Measurements from ENCODE around the gene SP110.
"Not testable (repeated sequence)": the region's sequence is repeated elsewhere in the genome, so short reads cannot be mapped to it uniquely, and the experiment has no call there.

The SP110 gene

DNA sequence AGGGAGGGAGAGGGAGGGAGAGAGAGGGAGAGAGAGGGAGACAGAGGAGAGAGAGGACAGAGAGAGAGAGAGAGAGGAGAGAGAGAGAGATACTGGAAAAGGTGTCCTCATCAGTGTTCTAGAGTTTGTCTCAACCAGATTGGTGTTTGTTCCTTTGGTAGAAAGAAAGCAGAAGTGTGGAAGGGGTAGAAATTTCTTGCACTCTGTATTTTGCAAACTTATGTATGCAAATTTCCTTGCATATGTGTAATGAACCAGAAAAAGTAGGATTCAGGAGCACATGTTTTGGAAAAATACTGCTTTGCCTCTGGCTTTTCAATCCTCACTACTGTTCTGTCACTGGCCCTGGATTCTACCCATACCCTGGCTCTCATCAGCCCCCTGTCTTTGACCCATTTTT, 4.7 kb upstream of the SP110 start:
- no peak for DNase-seq (ENCODE audit: low read depth, low spot score)

DNA sequence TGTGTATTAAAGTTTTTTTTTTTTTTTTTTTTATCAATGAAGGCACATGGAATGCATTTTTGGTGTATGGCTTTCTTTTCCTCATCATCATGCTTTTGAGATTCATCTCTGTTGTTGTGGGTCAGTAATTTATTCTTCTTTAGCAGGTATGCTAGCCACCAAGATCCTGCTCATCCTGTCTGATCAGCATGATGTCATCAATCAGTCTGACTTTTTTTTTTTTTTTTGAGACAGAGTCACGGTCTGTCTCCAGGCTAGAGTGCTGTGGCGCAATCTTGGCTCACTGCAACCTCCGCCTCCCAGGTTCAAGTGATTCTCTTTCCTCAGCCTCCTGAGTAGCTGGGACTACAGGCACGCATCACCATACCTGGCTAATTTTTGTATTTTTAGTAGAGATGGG, 3.0 kb upstream of the SP110 start:
- not testable (repeated sequence) for DNase-seq (ENCODE audit: low read depth, low spot score)

DNA sequence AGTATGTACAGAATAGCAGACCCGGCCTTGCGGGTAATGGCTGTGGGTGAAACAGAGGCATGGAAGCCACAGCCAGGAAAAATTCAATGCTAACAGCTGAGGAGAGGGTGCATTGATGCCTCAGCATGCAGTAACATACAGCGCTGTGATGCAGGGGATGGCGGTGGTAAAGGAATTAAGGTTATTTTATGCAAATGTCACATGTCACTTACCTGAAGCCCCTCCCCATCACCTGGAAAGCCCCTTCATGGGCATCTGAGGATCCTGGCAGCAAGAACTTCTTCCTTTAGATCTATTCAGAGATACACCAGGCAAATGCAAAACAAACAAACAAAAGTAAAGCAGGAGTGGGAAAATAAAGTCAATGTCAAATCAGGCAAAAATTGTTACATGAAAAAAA, 1.7 kb upstream of the SP110 start:
- DNase-seq (ENCODE audit: low read depth, low spot score): no peak

DNA sequence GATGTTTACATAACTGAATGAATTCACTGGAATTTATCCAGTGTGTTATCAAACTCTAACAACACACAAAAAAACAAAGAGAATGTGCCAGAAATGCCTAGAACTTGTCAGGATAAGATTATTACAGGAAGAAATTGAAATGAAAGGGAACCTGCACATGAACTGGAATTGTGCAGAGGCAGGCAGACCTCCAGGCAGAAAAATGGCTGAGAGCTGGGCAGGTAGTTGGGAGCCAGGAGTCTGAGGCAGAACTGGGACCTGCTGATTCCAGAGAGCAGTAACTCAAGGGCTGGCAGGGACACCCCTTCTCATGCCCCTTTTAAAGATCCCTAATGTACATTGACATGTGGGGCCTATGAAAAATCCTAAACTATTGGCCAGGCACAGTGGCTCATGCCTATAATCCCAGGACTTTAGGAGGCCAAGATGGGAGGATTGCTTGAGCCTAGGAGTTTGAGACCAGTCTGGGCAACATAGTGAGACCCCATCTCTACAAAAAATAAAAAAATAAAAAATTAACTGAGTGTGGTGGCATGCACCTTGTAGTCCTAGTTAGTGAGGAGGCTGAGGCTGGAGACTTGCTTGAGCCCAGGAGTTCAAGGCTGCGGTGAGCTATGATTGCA, 674 bp upstream of the SP110 start:
- DNase-seq (ENCODE audit: low read depth, low spot score): no peak

DNA sequence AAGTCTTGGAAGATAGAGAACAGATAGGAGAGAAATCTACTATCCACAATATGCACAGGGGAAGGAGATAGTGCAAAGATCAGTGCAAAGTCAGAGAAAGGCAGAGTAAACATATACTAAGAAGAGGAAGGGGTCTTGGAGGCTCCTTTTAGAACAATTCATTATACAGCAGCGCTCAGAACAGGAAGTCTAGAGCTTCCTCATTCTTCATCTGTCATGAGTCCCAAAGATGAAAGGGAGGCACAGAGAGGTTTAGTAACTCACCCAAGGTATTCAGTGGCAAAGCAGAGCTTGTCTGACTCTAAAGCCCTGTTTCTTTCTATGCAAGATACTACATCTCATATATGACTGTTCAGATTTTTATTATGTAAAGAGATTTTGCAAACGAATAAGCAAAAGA, 1.4 kb downstream of the SP110 start:
- no peak for DNase-seq (ENCODE audit: low read depth, low spot score)

DNA sequence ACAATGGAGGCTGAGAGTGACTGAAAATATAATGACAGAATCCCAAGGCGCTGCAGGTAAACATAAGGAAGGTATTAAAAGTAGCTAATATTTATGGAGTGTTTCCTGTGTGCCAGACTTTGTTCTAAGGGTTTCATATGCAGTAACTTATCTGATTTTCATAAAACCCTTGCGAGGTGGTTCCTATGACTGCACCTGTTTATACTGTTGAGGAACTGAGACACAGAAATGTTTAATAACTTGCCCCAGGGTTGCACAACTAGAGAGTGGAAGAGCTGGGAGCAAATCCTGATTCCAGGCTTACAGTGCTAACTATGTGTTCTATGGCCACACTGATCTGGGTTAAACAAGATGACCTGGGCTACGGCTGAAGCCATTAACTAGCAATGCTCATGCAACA, 2.4 kb downstream of the SP110 start:
- DNase-seq (ENCODE audit: low read depth, low spot score): no peak

DNA sequence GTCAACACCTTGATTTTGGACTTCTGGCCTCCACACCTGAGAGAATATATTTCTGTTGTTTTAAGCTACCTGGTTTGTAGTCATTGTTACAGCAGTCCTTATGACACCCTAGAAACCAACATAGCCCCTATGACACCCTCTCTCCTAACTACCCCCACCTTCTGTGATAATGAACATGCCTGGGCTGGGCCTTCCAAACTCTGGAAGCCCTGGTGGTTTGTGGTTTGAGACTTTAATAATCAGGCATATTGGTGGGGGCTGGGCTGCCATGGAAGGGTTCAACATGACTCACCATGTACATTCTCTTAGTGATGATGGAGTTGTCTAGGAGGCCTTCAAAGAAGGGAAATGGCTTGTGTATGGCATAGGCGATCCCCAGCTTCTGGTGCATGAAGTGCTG, 3.3 kb downstream of the SP110 start:
- no peak for DNase-seq (ENCODE audit: low read depth, low spot score)

DNA sequence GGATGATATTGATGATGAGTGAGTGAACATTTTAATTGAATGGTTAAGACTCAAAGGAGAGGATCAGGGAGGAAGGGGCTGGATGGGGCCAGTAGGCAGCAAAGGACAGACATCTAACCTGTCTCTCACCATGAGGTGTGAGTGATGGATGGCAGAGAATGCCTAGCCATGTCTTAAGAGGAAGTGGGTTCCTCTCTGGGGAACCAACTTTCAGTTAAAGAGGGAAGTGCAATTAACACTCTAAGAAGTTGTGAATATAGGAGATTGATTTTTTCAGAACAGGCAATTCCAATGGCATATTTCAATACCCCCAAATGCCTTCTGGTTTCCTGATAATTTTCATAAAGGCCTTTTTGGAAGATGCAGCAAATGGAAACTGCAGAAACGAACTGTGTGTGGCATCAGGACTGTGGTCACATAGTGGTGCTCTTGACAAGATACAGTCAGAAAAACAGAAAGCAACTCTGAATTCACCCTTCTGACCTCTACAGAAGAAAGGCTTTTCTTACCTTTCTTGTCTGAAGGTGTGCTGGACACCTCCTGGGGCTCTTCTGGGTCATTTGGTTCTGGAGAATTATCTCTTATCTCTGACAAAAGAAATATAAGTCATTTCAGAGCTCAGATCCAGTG, 10.2 kb downstream of the SP110 start:
- DNase-seq (ENCODE audit: low read depth, low spot score): no peak

DNA sequence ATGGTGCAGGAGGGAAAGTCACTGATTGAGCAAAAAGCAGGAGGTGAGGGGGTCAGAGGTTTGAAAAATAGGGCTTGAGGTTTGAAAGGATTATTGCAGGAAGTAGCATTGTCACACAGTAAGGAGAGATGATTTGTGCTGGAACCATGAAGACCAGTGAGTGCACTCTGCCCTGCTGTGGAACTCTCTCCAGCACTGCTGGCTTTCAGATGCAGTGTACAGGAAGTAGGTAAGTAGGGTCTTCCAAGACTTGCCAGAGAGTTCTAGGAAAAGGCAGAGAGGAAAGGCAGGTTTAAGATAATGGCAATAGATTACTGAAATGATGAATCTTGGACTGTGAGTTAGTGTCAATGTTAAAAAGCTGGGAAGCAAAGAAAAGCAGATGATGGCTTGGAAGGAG, 11.2 kb downstream of the SP110 start:
- DNase-seq (ENCODE audit: low read depth, low spot score): no peak

DNA sequence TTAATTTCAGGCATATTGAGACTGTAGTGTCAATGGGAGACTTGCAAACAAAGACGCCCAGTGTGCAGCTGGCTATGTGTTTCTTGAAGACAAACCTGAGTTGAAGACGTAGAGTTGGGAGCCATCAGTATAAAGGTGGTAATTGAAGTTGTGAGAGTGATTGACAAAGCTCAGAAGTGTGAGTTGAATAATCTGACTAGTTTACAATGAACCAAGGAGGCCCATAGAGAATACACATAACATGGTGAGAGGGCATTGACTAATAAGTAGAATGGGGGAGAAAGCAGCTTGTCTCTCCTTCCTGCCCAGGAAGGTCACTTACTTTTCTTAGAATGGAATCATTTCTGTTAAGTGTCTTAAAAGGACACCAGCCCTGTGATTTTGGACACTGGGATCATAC, 14.1 kb downstream of the SP110 start:
- DNase-seq (ENCODE audit: low read depth, low spot score): no peak

DNA sequence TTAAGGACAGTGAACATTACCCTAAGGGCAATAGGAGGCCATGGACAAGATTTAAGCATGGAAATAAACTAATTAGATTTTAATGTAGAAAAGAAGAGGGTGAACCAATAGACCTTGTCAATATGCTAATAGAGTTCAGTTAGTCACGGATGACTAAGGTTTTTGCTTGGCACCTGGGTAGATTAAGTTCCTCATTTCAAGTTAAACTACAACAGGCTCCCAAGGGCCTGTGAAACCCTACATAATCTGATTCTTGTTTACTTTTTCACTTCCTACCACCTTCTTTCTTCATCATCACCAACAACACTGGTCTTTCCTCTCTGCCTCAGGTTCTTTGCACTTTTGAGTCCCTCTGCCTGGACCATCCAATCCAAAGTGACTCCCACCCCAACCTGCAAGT, 14.8 kb downstream of the SP110 start:
- DNase-seq (ENCODE audit: low read depth, low spot score): no peak

DNA sequence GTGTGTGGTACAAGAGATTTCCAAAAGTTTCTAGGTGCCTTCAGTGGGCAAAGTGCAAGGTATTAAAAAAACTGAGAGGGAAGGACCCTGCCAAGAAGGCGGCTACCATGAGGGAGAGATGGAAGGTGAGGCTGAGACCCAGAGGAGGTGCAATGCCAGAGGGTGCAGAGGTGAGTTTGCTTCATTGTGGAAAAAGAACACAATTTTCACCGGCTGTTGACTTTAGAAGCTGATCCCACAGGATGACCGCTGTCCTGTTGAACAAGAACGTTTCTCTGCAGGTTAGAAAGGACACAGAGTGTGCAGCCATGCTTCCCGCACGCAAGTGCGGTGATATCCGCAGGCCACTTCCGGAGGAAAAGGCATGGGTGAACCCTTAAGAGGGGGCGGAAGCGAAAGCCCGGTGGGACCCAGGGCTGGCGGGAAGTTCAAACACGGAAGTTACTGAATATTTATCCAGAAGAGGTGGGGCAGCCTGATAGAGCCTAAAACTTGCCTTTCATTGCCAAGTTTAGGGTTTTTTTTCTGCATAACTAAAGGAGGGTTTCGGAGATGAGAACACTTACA, 16.6 kb downstream of the SP110 start:
- DNase-seq (ENCODE audit: low read depth, low spot score): no peak

DNA sequence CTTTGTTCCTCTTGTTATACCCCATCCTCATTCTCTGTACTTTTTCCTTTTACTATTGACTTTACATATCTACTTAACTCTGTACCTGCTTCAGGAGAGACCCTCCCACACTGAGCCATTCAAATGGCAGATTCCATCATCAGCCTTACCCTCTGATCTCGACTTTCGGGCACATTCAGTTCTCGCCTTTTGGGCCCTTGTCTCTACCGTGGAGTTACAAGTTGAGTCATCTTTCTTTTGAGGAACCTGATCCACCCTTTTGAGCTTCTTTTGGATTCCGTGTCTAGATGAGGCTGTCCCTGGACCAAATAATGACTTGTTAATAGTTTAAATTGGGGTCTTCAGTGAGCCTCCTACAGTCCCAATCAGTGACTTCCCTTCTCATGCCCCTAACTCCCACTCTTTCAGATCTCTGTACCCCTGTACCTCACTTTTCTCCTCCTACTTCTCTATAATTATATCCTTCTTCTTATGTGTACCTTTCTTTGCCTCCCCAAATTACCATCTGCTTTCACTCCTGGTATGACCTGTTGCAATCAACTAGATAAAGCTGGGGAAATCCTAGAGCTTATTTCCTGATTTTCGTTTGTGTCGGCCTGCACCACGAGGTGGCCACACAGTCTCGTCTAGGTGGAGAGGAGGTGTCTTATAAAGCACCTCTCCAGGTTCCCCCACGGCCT, 17.2 kb downstream of the SP110 start:
- DNase-seq (ENCODE audit: low read depth, low spot score): no peak

DNA sequence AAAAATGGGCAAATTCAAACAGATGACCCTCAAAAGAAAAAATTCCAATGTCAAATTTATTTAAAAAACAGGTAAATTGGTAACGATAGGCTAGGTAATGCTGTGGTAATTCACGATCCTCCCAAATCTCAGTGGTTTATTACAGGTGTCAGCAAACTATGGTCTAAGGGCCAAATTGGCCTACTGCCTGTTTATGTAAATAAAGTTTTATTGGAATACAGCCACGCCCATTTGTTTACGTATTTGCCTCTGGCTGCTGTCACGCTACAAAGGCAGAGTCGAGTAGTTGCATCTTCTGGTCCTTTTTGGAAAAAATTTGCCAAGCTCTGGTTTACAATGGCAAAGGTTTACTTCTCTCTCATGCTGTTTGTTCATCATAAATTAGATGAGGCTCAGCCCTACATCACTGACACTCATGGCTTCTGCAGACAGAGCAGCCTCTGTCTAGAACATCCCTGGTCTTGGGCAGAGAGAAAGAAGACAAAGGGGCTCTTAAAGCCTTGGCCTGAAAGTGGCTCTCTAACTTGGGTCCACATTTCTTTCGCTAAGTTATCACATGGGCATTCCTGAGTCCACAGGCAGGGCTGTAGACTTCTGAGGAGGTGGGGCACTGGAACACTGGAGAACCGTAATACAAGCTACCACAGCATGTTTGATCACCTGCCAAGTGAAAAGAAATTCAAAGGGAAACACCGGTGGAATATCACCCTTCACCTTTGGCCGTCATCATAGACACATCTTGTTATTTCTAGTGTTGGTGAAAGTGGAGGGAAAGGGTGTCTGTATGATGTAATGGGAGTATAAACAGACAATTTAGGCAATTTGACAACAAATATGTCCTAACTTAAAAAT, 34.8 kb downstream of the SP110 start:
- DNase-seq (ENCODE audit: low read depth, low spot score): no peak

DNA sequence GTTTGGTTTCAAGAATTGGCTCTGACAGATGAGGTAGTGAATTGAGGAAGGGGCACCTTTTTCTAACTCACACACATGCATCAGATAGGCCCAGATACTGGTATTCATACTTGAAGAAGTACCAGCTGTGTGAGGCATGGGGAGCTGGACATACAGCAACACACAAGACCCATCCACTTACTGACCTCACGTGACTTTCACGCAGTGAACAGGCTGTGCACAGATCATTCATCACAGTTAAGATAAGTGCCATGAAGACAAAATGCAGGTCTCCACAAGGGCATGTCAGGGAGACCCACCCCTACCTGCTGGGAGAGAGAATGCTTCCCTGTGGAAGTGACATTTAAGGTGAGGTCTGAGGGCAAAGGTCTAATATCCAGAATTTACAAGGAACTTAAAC, 38.6 kb downstream of the SP110 start:
- no peak for DNase-seq (ENCODE audit: low read depth, low spot score)

DNA sequence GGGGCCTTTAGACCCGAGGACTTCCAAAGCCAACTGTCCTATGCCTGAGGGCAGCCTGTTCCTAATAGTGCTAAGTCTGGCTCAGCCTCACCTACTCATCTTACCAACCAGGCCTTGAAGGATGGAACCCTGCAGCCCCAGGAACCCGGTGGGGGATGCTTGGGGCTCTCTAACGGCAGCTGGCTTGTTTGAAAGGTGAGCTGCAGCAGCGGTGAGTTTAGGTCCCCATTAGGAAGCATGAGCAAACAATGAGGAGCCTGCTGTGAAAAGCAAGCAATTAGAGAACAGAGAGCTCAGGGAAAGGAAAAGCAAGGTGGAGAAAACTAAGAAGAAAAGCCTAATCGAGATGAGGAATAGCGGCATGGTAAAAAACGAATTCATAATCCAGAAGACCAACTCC, 39.9 kb downstream of the SP110 start:
- no peak for DNase-seq (ENCODE audit: low read depth, low spot score)

DNA sequence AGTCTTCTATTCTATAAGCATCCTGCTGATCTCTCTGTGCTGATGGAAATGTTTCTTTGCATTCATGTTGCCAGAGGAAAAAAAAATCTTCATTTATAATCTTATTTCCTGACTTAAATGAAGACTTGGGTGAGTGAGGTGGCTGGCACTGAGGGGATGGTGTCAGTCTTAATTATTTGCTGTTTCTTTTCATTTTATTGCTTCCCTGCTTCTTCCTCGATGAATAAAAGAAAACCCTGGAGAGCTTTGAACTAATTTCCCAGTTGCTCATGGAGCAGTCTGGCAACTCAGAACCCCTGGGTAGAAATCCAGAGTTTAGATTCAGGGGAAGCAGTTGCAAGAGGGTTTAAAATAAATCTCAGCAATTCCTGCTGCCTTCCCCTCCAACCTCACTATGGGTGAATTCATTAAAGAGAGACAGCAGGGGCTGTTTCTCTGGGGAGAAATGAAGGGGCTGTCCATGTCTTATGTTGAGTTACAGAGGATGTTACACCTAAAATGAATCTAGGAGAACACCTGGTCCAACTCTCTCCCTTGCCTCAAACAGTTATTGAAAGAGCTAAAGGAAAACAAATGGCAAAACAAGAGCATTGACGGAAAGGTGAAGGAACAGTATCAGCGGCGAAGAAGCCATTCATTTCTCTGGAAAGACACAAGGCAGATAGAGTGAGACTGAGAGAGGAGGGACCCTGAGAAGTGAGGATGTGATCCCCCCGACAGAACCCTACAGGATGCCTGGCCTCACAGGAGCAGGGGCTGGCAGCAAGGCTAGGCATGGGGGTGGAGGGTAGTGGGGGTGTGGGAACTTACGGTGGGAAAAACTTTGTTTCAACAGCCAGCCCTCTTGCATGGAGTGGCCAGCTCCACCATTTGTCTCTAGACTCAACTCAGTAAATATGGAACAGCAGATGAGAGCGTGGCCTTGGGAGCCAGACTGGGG, 41.0 kb downstream of the SP110 start:
- DNase-seq (ENCODE audit: low read depth, low spot score): no peak

DNA sequence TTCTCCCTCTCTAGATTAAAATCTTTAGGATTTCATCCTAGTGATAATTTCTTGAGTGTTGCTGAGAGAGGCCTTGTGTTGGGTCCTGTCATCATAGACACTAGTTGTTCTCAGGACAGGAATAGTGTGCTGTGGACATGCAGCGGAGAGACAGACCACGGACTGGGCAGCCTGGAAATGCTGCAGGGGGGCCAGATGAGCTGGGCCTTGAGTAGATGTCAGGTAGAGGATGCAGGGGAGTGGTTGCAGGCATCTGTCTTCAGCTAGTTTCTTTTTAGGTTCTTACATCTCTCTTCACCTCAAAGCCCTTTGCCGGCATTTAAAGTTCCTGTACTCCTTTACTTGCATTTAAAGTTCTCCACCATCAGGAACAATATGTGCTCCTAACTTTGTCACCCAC, 42.8 kb downstream of the SP110 start:
- DNase-seq (ENCODE audit: low read depth, low spot score): no peak

DNA sequence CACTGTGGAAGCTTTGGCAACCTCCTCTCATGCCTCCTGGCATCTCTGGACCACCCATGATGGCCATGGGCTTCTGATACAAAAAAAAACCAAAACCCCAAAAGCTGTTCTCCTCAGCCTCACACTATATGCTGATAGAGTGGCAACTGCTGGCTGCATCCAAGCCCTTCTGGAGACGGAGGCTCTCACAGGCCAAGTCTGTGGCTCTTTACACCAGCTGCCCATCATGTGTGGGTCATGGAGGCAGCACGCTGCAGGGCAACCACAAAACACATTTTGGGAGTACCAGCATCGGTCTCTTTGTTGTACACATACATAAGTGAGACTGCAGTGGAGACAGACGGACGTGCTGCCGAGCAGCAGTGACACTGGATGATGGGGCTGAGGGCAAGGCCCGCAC, 45.3 kb downstream of the SP110 start:
- no peak for DNase-seq (ENCODE audit: low read depth, low spot score)

DNA sequence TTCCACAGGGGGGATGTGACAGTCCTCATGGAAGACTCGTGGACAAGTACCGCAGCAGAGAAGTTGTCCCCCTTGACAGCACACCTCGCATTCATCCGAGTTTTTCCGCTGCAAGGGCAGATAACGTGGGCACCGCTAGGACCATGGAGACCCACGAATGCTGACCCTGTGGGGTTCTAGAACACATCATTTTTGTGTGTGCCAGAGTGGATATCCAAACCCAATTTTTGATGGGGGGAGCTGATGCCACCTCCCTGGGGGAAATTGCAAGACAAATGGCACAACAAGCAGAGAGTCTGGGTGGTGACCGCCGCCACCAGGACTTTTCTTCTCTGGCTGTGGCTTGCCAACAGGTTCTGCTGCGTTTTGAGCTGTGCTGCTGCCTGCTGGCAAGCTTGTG, 46.9 kb downstream of the SP110 start:
- no peak for DNase-seq (ENCODE audit: low read depth, low spot score)

DNA sequence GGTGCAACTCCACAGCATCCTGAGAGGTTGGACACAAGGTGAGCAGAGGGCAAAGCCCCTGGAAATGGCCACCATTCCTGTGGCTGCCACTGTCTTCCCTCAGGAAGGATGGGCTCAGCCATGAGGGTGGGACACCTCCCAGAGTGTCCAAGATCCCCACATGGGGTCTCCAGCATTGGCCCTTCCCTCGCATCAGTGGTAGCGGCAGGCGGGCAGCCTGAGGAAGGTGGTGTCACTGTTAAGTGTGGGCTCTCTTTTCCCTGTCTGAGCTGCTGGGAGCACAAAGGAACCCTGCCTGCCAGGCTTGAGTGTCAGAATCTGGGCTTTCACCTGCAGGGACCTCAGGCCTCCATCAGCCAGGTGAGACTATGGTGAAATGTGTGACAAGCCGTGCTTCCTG, 47.6 kb downstream of the SP110 start:
- DNase-seq (ENCODE audit: low read depth, low spot score): no peak

All from activated naive CD8-positive, alpha-beta T cell treated with anti-CD3 and anti-CD28 coated beads, Interleukin-2, amount 50 U/mL, for 16 hours (primary cell).